Neuronal stem cell (in vitro differentiated cells): Measurements from ENCODE around the gene TSC22D2.

Source experiments
- DNase-seq: peaks from one replicate; pipeline ENCODE4 v3.0.0-alpha.2; 2013; ENCODE audit warnings: low spot score
- H2AFZ ChIP-seq: one replicate; pipeline ENCODE4 v1.6.1; 2013; ENCODE audit warnings: mild to moderate bottlenecking, low read length, inconsistent platforms
- H2AK5ac ChIP-seq: 2 replicates; pipeline ENCODE4 v1.6.1; 2013; ENCODE audit warnings: low read depth, mild to moderate bottlenecking, inconsistent platforms, low read length, moderate library complexity, mixed read lengths
- H2BK120ac ChIP-seq: 2 replicates; pipeline ENCODE4 v1.6.1; 2013; ENCODE audit warnings: low read depth, mild to moderate bottlenecking, inconsistent platforms, low read length, moderate library complexity, mixed read lengths
- H2BK12ac ChIP-seq: one replicate; pipeline ENCODE4 v1.6.1; 2013; ENCODE audit warnings: low read length, inconsistent platforms
- H2BK15ac ChIP-seq: 2 replicates; pipeline ENCODE4 v1.6.1; 2013; ENCODE audit warnings: mild to moderate bottlenecking, low read length, inconsistent platforms, mixed read lengths
- H2BK5ac ChIP-seq: one replicate; pipeline ENCODE4 v1.6.1; 2013; ENCODE audit warnings: inconsistent platforms, mild to moderate bottlenecking, low read length, moderate library complexity
- H3K14ac ChIP-seq: one replicate; pipeline ENCODE4 v1.6.1; 2013; ENCODE audit warnings: low read length, inconsistent platforms
- H3K18ac ChIP-seq: 2 replicates; pipeline ENCODE4 v1.6.1; 2013; ENCODE audit warnings: low read length, inconsistent platforms
- H3K23ac ChIP-seq: 2 replicates; pipeline ENCODE4 v1.6.1; 2013; ENCODE audit warnings: low read depth, mild to moderate bottlenecking, mixed read lengths, low read length, inconsistent platforms; ENCODE audit not compliant: poor library complexity
- H3K27ac ChIP-seq: replicated peaks from 3 replicates; pipeline ENCODE4 v1.5.1; 2013; ENCODE audit warnings: low read length, inconsistent platforms
- H3K27me3 ChIP-seq, 3 experiments: 2 replicates each; pipeline ENCODE4 v1.6.1; 2013; ENCODE audit warnings: low read length in 3 of 3, mild to moderate bottlenecking in 2 of 3, inconsistent platforms in 1 of 3, low read depth in 1 of 3, mixed read lengths in 1 of 3, moderate library complexity in 1 of 3; ENCODE audit not compliant: control insufficient read depth in 3 of 3, insufficient read depth in 3 of 3
- H3K36me3 ChIP-seq, 2 donors: replicated peaks in 1 of 2; 2 replicates each; pipeline ENCODE4 v1.6.1; 2013; ENCODE audit warnings: low read length in 2 of 2; ENCODE audit not compliant: control insufficient read depth in 2 of 2, insufficient read depth in 2 of 2
- H3K4ac ChIP-seq: 2 replicates; pipeline ENCODE4 v1.6.1; 2013; ENCODE audit warnings: inconsistent platforms, mild to moderate bottlenecking, low read length, moderate library complexity
- H3K4me1 ChIP-seq, 2 donors: 1 replicate in 1 of 2; 2 replicates in 1 of 2; pipeline ENCODE4 v1.6.1; 2013; ENCODE audit warnings: low read length in 2 of 2, low read depth in 1 of 2; ENCODE audit not compliant: control insufficient read depth in 2 of 2, insufficient read depth in 1 of 2
- H3K4me2 ChIP-seq: one replicate; pipeline ENCODE4 v1.6.1; 2013; ENCODE audit warnings: mild to moderate bottlenecking, low read length, inconsistent platforms; ENCODE audit not compliant: insufficient read depth, poor library complexity, severe bottlenecking
- H3K4me3 ChIP-seq, 2 donors: 2 replicates each; pipeline ENCODE4 v1.5.1; 2013; ENCODE audit warnings: low read length in 2 of 2, mild to moderate bottlenecking in 2 of 2, inconsistent platforms in 1 of 2, moderate library complexity in 1 of 2
- H3K79me1 ChIP-seq: one replicate; pipeline ENCODE4 v1.6.1; 2013; ENCODE audit warnings: low read depth, mild to moderate bottlenecking, inconsistent platforms, low read length, moderate library complexity
- H3K9ac ChIP-seq: one replicate; pipeline ENCODE4 v1.6.1; 2013; ENCODE audit warnings: mild to moderate bottlenecking, low read depth, low read length, inconsistent platforms; ENCODE audit not compliant: poor library complexity
- H3K9me3 ChIP-seq, 2 donors: replicated peaks in 1 of 2; 2 replicates each; pipeline versions ENCODE3 to v1.6.1; 2013; ENCODE audit warnings: low read length in 2 of 2, mild to moderate bottlenecking in 2 of 2, inconsistent platforms in 1 of 2, low read depth in 1 of 2, mixed read lengths in 1 of 2, moderate library complexity in 1 of 2; ENCODE audit not compliant: control insufficient read depth in 2 of 2, insufficient read depth in 1 of 2
- H4K8ac ChIP-seq: one replicate; pipeline ENCODE4 v1.6.1; 2013; ENCODE audit warnings: low read depth, mild to moderate bottlenecking, inconsistent platforms, low read length, moderate library complexity
- H4K91ac ChIP-seq: one replicate; pipeline ENCODE4 v1.6.1; 2013; ENCODE audit warnings: low read length, low read depth, mild to moderate bottlenecking, inconsistent platforms; ENCODE audit not compliant: poor library complexity
- WGBS, 2 donors: extraction: QIAGEN DNeasy Blood & Tissue Kit; methylation state at CpG; one replicate each; pipeline ENCODE4 v1.1.7; 2013; ENCODE audit warnings: missing lambda C conversion rate in 2 of 2, mixed read lengths in 1 of 2; ENCODE audit not compliant: insufficient read length in 2 of 2, insufficient replicate concordance in 1 of 2; ENCODE audit errors: extremely low coverage in 2 of 2; 5-methylcytosine and 5-hydroxymethylcytosine counted together

TSC22D2 gene

GRCh38 chr3:150494411-150494977 lies 86.4 kb downstream of the TSC22D2 start:
- WGBS, 2 donors: no CpG with 5 or more reads among the region's 5 CpGs
- H2AK5ac ChIP-seq: no peak overlapping the region
- no peaks in the 10 kb centered on the region for H3K36me3 ChIP-seq
- no peaks in the 10 kb centered on the region for H3K9me3 ChIP-seq
- no peak overlapping the region for H3K18ac ChIP-seq
- no peak overlapping the region for H3K4ac ChIP-seq
- peaks cover 0 to 6% of the 10 kb centered on the region in 2 donors for H3K4me1 ChIP-seq
- no peak overlapping the region for H4K91ac ChIP-seq
- no peak overlapping the region for H3K23ac ChIP-seq
- no peaks in the 10 kb centered on the region for H3K27me3 ChIP-seq
- no peaks in the 10 kb centered on the region for H3K79me1 ChIP-seq
- no peak for DNase-seq
- H4K8ac ChIP-seq: no peak overlapping the region
- no peak overlapping the region for H3K27ac ChIP-seq
- H2BK120ac ChIP-seq: no peak overlapping the region
- H2AFZ ChIP-seq: no peak overlapping the region
- H2BK12ac ChIP-seq: no peak overlapping the region
- H3K4me2 ChIP-seq: no peak overlapping the region
- H2BK15ac ChIP-seq: no peak overlapping the region
- H3K14ac ChIP-seq: no peak overlapping the region
- H3K9ac ChIP-seq: no peak overlapping the region
- no peak overlapping the region for H2BK5ac ChIP-seq
- H3K4me3 ChIP-seq: no peak overlapping the region

DNA sequence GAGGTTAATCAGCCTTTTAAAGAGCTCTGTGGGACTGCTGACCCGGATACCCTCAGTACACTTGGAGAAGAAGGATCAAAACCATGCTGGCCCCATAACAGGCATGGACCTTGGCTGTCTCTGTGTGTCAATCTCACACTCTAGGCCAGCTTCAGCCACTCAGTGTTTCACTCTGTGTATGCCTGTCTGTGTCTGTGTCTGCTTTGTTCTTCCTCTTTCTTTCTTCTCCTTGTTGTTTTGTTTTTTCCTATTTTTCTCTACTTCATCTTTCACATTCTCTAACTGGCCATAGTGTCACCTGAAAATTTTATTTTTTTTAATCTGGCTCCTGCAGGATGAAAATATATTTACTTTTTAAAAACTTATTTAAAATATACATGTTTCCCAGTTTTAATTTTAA lies 87.1 kb downstream of the TSC22D2 start:
- H3K27ac ChIP-seq: no peak overlapping the region
- no peak overlapping the region for H4K8ac ChIP-seq
- H3K9me3 ChIP-seq: no peaks in the 10 kb centered on the region
- H3K18ac ChIP-seq: no peak overlapping the region
- no peak for DNase-seq
- no peak overlapping the region for H3K4me2 ChIP-seq
- no peak overlapping the region for H4K91ac ChIP-seq
- H3K79me1 ChIP-seq: no peaks in the 10 kb centered on the region
- no peak overlapping the region for H3K9ac ChIP-seq
- no peak overlapping the region for H3K4me3 ChIP-seq
- H3K14ac ChIP-seq: no peak overlapping the region
- no peaks in the 10 kb centered on the region for H3K36me3 ChIP-seq
- no peak overlapping the region for H2AK5ac ChIP-seq
- H2BK120ac ChIP-seq: no peak overlapping the region
- H2BK15ac ChIP-seq: no peak overlapping the region
- no CpG with 5 or more reads among the region's 1 CpG for WGBS, 2 donors
- H3K23ac ChIP-seq: no peak overlapping the region
- H3K4ac ChIP-seq: no peak overlapping the region
- no peak overlapping the region for H2BK5ac ChIP-seq
- H2BK12ac ChIP-seq: no peak overlapping the region
- H3K27me3 ChIP-seq: no peaks in the 10 kb centered on the region
- H2AFZ ChIP-seq: no peak overlapping the region
- H3K4me1 ChIP-seq: peaks cover 0 to 6% of the 10 kb centered on the region in 2 donors

- no peak overlapping the region for H4K8ac ChIP-seq
- peak; percentile 40 for DNase-seq
- no peaks in the 10 kb centered on the region for H3K79me1 ChIP-seq
- H2BK120ac ChIP-seq: no peak overlapping the region
- no peaks in the 10 kb centered on the region for H3K36me3 ChIP-seq
- H2AK5ac ChIP-seq: no peak overlapping the region
- H2AFZ ChIP-seq: no peak overlapping the region
- no peak overlapping the region for H2BK5ac ChIP-seq
- no peak overlapping the region for H3K27ac ChIP-seq
- H3K4me2 ChIP-seq: no peak overlapping the region
- no peak overlapping the region for H3K9ac ChIP-seq
- peaks cover 0 to 6% of the 10 kb centered on the region in 2 donors for H3K4me1 ChIP-seq
- no peak overlapping the region for H3K4ac ChIP-seq
- peaks cover under 1 to 4% of the 10 kb centered on the region in 2 donors for H3K9me3 ChIP-seq
- no peak overlapping the region for H2BK15ac ChIP-seq
- H3K14ac ChIP-seq: no peak overlapping the region
- no CpG with 5 or more reads among the region's 2 CpGs for WGBS, 2 donors
- no peak overlapping the region for H4K91ac ChIP-seq
- no peak overlapping the region for H3K23ac ChIP-seq
- H3K18ac ChIP-seq: no peak overlapping the region
- no peak overlapping the region for H3K4me3 ChIP-seq
- H2BK12ac ChIP-seq: no peak overlapping the region
- no peaks in the 10 kb centered on the region for H3K27me3 ChIP-seq
These were observed 87.6 kb downstream of the TSC22D2 start for GRCh38 chr3:150495563-150496168.

DNA sequence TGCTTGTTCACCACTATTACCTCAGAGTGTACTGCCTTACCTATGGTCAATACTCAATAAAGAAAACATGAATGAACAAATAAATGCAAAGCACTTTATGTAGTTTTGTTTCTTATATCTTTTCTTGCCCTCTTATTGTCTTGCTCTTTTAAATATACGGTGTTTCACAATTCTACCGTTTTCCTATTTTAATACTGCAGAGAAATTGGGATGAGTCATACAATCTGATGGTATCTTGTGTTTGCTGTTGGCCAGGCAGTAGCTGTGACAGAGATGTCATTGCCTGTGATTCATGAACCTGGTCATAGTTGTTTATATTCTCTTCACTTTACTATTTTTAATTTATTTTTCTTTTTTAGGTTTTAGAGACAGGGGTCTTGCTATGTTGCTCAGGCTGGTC lies 89.9 kb downstream of the TSC22D2 start:
- no CpG with 5 or more reads among the region's 2 CpGs for WGBS, 2 donors
- no peak overlapping the region for H3K14ac ChIP-seq
- no peak overlapping the region for H3K27ac ChIP-seq

More for the DNA sequence above, 89.9 kb downstream of the TSC22D2 start:
- Histone ChIP-seq H2BK120ac (no peak overlapping the region), H2AK5ac (no peak overlapping the region), H2AFZ (no peak overlapping the region), H3K18ac (no peak overlapping the region), H2BK12ac (no peak overlapping the region), H3K4me3 (no peak overlapping the region), H4K8ac (no peak overlapping the region), H3K23ac (no peak overlapping the region), H3K79me1 (no peaks in the 10 kb centered on the region), H3K4me1 (peaks cover 0 to 6% of the 10 kb centered on the region in 2 donors), H3K36me3 (no peaks in the 10 kb centered on the region), H3K9ac (no peak overlapping the region), H3K27me3 (no peaks in the 10 kb centered on the region), H2BK15ac (no peak overlapping the region), H3K9me3 (peaks cover 6 to 13% of the 10 kb centered on the region in 2 donors), H3K4ac (no peak overlapping the region), H4K91ac (no peak overlapping the region), H2BK5ac (no peak overlapping the region), H3K4me2 (no peak overlapping the region)
- no peak for DNase-seq
